Neural progenitor cell (in vitro differentiated cells): ENCODE measurements around the gene PIGQ.

Source experiments
- CTCF ChIP-seq: fragments of 200-600 bp; sonication (generic); IDR thresholded peaks from 2 replicates; pipeline ENCODE4 v1.5.1; 2017; ENCODE audit warnings: antibody characterized with exemption, mild to moderate bottlenecking
- EZH2 ChIP-seq: fragments of 200-600 bp; sonication (generic); IDR thresholded peaks from 2 replicates; pipeline ENCODE4 v1.6.1; 2017; ENCODE audit warnings: antibody characterized with exemption, mild to moderate bottlenecking, moderate library complexity

- TF ChIP-seq EZH2 (no peak), CTCF (no peak)
These were observed 40.7 kb upstream of the PIGQ start for GRCh38 chr16:529012-529575.
